IMR-90 (cell line): ENCODE data around the gene SPATC1L. TPM values are rescaled to one million over a fixed set of nuclear protein-coding genes. Genes with fewer than 3 reads are reported as not detected.

Experiments
- ATAC-seq: fragments of 200-7000 bp; cut with Tn5 transposase; 2 replicates; pipeline ENCODE4 v1.9.1; 2020; ENCODE audit warnings: low read depth, mild to moderate bottlenecking, moderate library complexity
- BruUV-seq: library from RNA; stranded (reverse); fragments of 400-500 nt; replicated peaks from 2 replicates; lab custom pipeline; 2021; lab: Mats Ljungman, UMichigan
- CTCF ChIA-PET: fragments of 300-600 bp; formaldehyde crosslinking; extraction: SDS; loops from one replicate; lab custom pipeline; 2021; ENCODE audit warnings: antibody characterized with exemption; lab: Yijun Ruan, JAX
- POLR2A ChIA-PET: fragments of 300-600 bp; sonication (Branson Sonifier 250); formaldehyde crosslinking; loops from one replicate; lab custom pipeline; 2022; ENCODE audit warnings: antibody characterized with exemption; ENCODE audit not compliant: unreplicated experiment; lab: Charles Lee
- DNase-seq: peaks from one replicate; pipeline ENCODE4 v3.0.0; 2013
- H2AFZ ChIP-seq: replicated peaks from 2 replicates; pipeline ENCODE3; 2013; ENCODE audit warnings: low read length, mild to moderate bottlenecking; ENCODE audit not compliant: poor library complexity
- H2AK5ac ChIP-seq: 2 replicates; pipeline ENCODE4 v1.6.1; 2013; ENCODE audit warnings: low read depth, low read length, inconsistent platforms
- H2AK9ac ChIP-seq: replicated peaks from 2 replicates; pipeline ENCODE3; 2013; ENCODE audit warnings: mild to moderate bottlenecking, low read depth, low read length, moderate library complexity; ENCODE audit not compliant: poor library complexity
- H2BK120ac ChIP-seq: 2 replicates; pipeline ENCODE4 v1.6.1; 2013; ENCODE audit warnings: low read depth, low read length, inconsistent platforms
- H2BK15ac ChIP-seq: 3 replicates; pipeline ENCODE4 v1.6.1; 2013; ENCODE audit warnings: low read depth, low read length, inconsistent platforms
- H2BK20ac ChIP-seq: 2 replicates; pipeline ENCODE4 v1.6.1; 2013; ENCODE audit warnings: low read depth, mild to moderate bottlenecking, inconsistent platforms, low read length, moderate library complexity
- H2BK5ac ChIP-seq: 2 replicates; pipeline ENCODE4 v1.6.1; 2013; ENCODE audit warnings: mild to moderate bottlenecking, low read depth, low read length, inconsistent platforms; ENCODE audit not compliant: poor library complexity, severe bottlenecking
- H3K14ac ChIP-seq: replicated peaks from 2 replicates; pipeline ENCODE4 v1.6.1; 2013; ENCODE audit warnings: low read depth, low read length, inconsistent platforms
- H3K18ac ChIP-seq: 2 replicates; pipeline ENCODE4 v1.6.1; 2013; ENCODE audit warnings: low read depth, low read length, control low read depth
- H3K23ac ChIP-seq: 2 replicates; pipeline ENCODE4 v1.6.1; 2013; ENCODE audit warnings: low read depth, low read length, inconsistent platforms
- H3K27ac ChIP-seq: 2 replicates; pipeline ENCODE4 v1.5.1; 2013; ENCODE audit warnings: mild to moderate bottlenecking, control low read depth, low read length; ENCODE audit not compliant: insufficient read depth
- H3K27me3 ChIP-seq: 2 replicates; pipeline ENCODE4 v1.6.1; 2013; ENCODE audit warnings: low read length; ENCODE audit not compliant: control insufficient read depth, insufficient read depth
- H3K36me3 ChIP-seq: 2 replicates; pipeline ENCODE4 v1.6.1; 2013; ENCODE audit warnings: low read length, mixed read lengths; ENCODE audit not compliant: control insufficient read depth, insufficient read depth
- H3K4ac ChIP-seq: 2 replicates; pipeline ENCODE4 v1.6.1; 2013; ENCODE audit warnings: low read depth, low read length, inconsistent platforms
- H3K4me1 ChIP-seq: 2 replicates; pipeline ENCODE4 v1.6.1; 2013; ENCODE audit warnings: low read length, mixed read lengths; ENCODE audit not compliant: control insufficient read depth, insufficient read depth
- H3K4me2 ChIP-seq: 2 replicates; pipeline ENCODE4 v1.6.1; 2013; ENCODE audit warnings: low read depth, mild to moderate bottlenecking, control low read depth, low read length, moderate library complexity
- H3K4me3 ChIP-seq: 2 replicates; pipeline ENCODE4 v1.5.1; 2013; ENCODE audit warnings: low read depth, mild to moderate bottlenecking, control low read depth, low read length, moderate library complexity; ENCODE audit not compliant: insufficient read depth
- H3K56ac ChIP-seq: 2 replicates; pipeline ENCODE4 v1.6.1; 2013; ENCODE audit warnings: low read length, inconsistent platforms; ENCODE audit not compliant: insufficient read depth; ENCODE audit errors: extremely low read depth
- H3K79me1 ChIP-seq, 2 experiments: 2 replicates each; pipeline ENCODE4 v1.6.1; 2013; ENCODE audit warnings: low read length in 2 of 2, inconsistent platforms in 1 of 2, low read depth in 1 of 2
- H3K9ac ChIP-seq: 2 replicates; pipeline ENCODE4 v1.6.1; 2013; ENCODE audit warnings: low read depth, low read length, control low read depth
- H3K9me1 ChIP-seq: 2 replicates; pipeline ENCODE4 v1.6.1; 2013; ENCODE audit warnings: low read length, inconsistent platforms; ENCODE audit not compliant: insufficient read depth
- H3K9me3 ChIP-seq: 2 replicates; pipeline ENCODE4 v1.6.1; 2013; ENCODE audit warnings: low read length; ENCODE audit not compliant: control insufficient read depth, insufficient read depth
- H4K20me1 ChIP-seq: 2 replicates; pipeline ENCODE4 v1.6.1; 2013; ENCODE audit warnings: low read length, inconsistent platforms; ENCODE audit not compliant: insufficient read depth
- H4K5ac ChIP-seq: 2 replicates; pipeline ENCODE4 v1.6.1; 2013; ENCODE audit warnings: mild to moderate bottlenecking, low read depth, low read length, control low read depth
- H4K8ac ChIP-seq, 2 experiments: 2 replicates each; pipeline ENCODE4 v1.6.1; 2013; ENCODE audit warnings: low read depth in 2 of 2, low read length in 2 of 2, control low read depth in 1 of 2, inconsistent platforms in 1 of 2
- H4K91ac ChIP-seq: 2 replicates; pipeline ENCODE4 v1.6.1; 2013; ENCODE audit warnings: low read depth, low read length, inconsistent platforms; ENCODE audit not compliant: insufficient read depth
- BHLHE40 ChIP-seq: fragments of 150-350 bp; IDR thresholded peaks from 2 replicates; pipeline ENCODE4 v1.6.1; 2016; ENCODE audit warnings: mild to moderate bottlenecking, low read depth, low read length
- CEBPB ChIP-seq: IDR thresholded peaks from 2 replicates; pipeline ENCODE4 v1.6.1; 2012; ENCODE audit warnings: low read depth, low read length, improper control_type of control experiment
- CHD1 ChIP-seq: IDR thresholded peaks from 2 replicates; pipeline ENCODE4 v1.6.1; 2012; ENCODE audit warnings: low read depth, low read length, improper control_type of control experiment
- ELK1 ChIP-seq: fragments of 150-350 bp; IDR thresholded peaks from 2 replicates; pipeline ENCODE4 v1.6.1; 2016; ENCODE audit warnings: low read depth, mild to moderate bottlenecking, low read length, moderate library complexity, borderline replicate concordance
- NFE2L2 ChIP-seq: fragments of 150-350 bp; IDR thresholded peaks from 2 replicates; pipeline ENCODE4 v1.6.1; 2016; ENCODE audit warnings: low read depth, mild to moderate bottlenecking, low read length
- POLR2A ChIP-seq: IDR thresholded peaks from 2 replicates; pipeline ENCODE4 v1.6.1; 2012; ENCODE audit warnings: mild to moderate bottlenecking, low read depth, low read length
- RCOR1 ChIP-seq: IDR thresholded peaks from 2 replicates; pipeline ENCODE4 v1.6.1; 2012; ENCODE audit warnings: mild to moderate bottlenecking, low read length, improper control_type of control experiment; ENCODE audit not compliant: insufficient replicate concordance
- SMC3 ChIP-seq: fragments of 150-350 bp; IDR thresholded peaks from 2 replicates; pipeline ENCODE4 v1.6.1; 2016; ENCODE audit warnings: low read depth, mild to moderate bottlenecking, antibody characterized with exemption, low read length, moderate library complexity
- USF2 ChIP-seq: fragments of 150-350 bp; IDR thresholded peaks from 2 replicates; pipeline ENCODE4 v1.6.1; 2017; ENCODE audit warnings: mild to moderate bottlenecking, antibody characterized with exemption, low read length, low read depth
- WGBS, 2 experiments: methylation state at CpG; one replicate each; pipeline versions ENCODE4 v1.1.5 to v1.1.7; 2013; ENCODE audit warnings: missing lambda C conversion rate in 2 of 2; ENCODE audit not compliant: insufficient read length in 1 of 2; ENCODE audit errors: extremely low coverage in 2 of 2; 5-methylcytosine and 5-hydroxymethylcytosine counted together
- dilution Hi-C: fragments of 300-500 bp; cut with HindIII; formaldehyde crosslinking; loops from one replicate; pipeline ENCODE4 v1.14.3; 2018; ENCODE audit warnings: low sequenced_read_pairs; ENCODE audit not compliant: unreplicated experiment
- in situ Hi-C: fragments of 300-500 bp; cut with MboI; formaldehyde crosslinking; loops from 3 replicates; pipeline ENCODE4 v1.14.3; 2019; ENCODE audit warnings: low sequenced_read_pairs, inconsistent platforms, mixed read lengths
- intact Hi-C: fragments of 100-400 bp; cut with micrococcal nuclease; formaldehyde crosslinking; loops from 2 replicates; pipeline ENCODE4 v1.10.0; 2022
- polyA plus RNA-seq, 3 experiments: library from polyadenylated mRNA; depleted of rRNA; stranded (reverse); fragments of >200 nt; gene quantifications; 2 replicates each; pipeline ENCODE4 v1.2.3, GENCODE V29; 2012; ENCODE audit warnings: low replicate concordance in 1 of 3
- total RNA-seq: library from RNA; depleted of rRNA; stranded (reverse); fragments of >200 nt; gene quantifications from 2 replicates; pipeline ENCODE4 v1.2.3, GENCODE V29; 2012

Gene SPATC1L
- total and polyA plus RNA-seq, 2 of the 4 experiments (the other 2 are of a cell fraction), result 3.8 to 17.2 TPM

GRCh38 chr21:46207920-46208591 is 23.8 kb upstream of the SPATC1L start:
- in situ Hi-C loops (no loop called here), intact Hi-C loops (no loop called here), dilution Hi-C loops (no loop called here)
- CTCF ChIA-PET, result no interaction called here
- no peak for TF ChIP-seq CEBPB
- no peak for TF ChIP-seq BHLHE40
- TF ChIP-seq ELK1, result no peak
- no peak for TF ChIP-seq SMC3
- TF ChIP-seq USF2, result no peak
- no peak for TF ChIP-seq NFE2L2
- TF ChIP-seq POLR2A, result no peak
- TF ChIP-seq RCOR1, result no peak
- no peak for TF ChIP-seq CHD1
- Histone ChIP-seq H3K79me1 (no peaks in the 10 kb centered on the region; a peak in 1 of 4 replicates), H3K27ac (no peak overlapping the region), H3K4me3 (no peak overlapping the region), H2AFZ (no peak overlapping the region), H2AK5ac (no peak overlapping the region), H4K8ac (no peak overlapping the region), H3K9ac (no peak overlapping the region), H2BK15ac (no peak overlapping the region), H3K4ac (no peak overlapping the region), H4K91ac (no peak overlapping the region), H4K20me1 (peaks cover 8% of the 10 kb centered on the region; the same call in 1 of the 2 replicates), H3K4me2 (no peak overlapping the region), H2BK20ac (no peak overlapping the region), H3K56ac (no peak overlapping the region), H3K9me1 (no peaks in the 10 kb centered on the region), H3K9me3 (no peaks in the 10 kb centered on the region), H2AK9ac (peak overlapping the region; percentile 19), H2BK120ac (no peak overlapping the region), H3K18ac (no peak overlapping the region), H3K14ac (no peak overlapping the region), H2BK5ac (no peak overlapping the region), H3K4me1 (no peaks in the 10 kb centered on the region), H4K5ac (no peak overlapping the region), H3K36me3 (peaks cover 53% of the 10 kb centered on the region), H3K27me3 (no peaks in the 10 kb centered on the region), H3K23ac (no peak overlapping the region)
- POLR2A ChIA-PET, result no interaction called here
- no TSS peak for BruUV-seq
- ATAC-seq, result no peak
- 89% methylated on average over 20 of the region's 27 CpGs; no CpG with 5 or more reads in 1 of the 2 experiments for WGBS, 2 experiments
- DNase-seq, result no peak
